DMS 273 treated with DMSO at 0.1 percent for 48 hours (cell line): ENCODE measurements around the gene POLE4.

ENCODE experiments used
- DNase-seq: peaks from one replicate; lab custom pipeline; 2025; lab: John Stamatoyannopoulos, UW

Gene POLE4

DNA sequence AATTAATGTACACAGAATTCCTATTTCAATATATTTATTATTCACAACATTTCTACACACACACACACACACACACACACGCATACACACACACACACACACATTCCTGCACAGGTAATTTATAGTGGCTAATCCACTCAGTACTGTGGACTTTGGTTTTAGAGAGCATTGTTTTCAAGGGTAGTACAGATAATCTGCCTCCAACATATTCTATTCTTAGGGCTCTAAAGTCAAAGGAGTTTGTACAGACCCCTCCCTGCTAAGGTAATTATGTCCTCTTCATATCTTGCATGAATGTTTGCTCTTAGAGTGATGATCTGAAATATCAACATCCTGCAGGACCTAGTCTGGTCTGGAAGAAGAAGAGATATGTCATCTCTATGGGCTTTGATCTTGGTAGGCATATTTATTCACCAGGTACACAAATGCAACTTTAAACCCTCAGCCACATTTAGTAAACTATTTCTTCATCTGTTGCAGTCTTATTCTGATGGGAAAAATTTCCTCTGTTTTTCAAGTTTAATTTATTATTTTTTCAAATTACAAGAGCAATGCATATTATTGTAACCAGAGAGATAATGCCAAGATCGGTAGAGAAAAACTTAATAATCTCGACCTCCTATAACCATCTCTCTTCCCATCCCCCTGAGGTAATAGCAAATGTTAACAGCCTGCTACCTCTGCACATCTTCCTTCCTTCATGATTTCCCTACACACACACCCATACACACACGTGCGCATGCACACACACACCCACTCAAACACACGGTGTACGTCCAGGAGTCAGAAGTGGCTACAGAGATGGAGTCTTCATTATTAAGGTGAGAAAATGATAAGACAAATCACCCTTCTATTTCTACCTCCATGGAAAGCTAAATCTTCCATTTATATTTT, 18.3 kb upstream of the POLE4 start:
- DNase-seq = no peak

DNA sequence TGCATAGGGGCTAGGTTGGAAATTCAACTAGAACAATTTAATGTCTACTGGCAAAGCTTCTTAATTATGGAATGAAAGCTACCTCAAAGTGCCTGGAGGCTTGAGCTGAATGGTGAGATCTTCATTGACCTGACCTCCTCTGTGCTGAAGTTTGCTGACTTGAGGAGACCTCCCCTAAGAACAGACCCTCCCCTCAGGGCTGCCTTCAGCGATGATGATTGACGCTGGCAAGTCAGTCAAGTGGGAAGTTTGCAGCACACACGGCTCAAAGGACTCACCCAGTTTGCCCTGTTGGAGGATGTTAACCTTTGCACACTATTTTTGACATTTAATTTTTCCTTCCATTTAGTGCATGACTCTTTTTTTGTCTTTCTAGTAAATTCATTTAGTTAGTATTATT, 17.2 kb upstream of the POLE4 start:
- DNase-seq = no peak

DNA sequence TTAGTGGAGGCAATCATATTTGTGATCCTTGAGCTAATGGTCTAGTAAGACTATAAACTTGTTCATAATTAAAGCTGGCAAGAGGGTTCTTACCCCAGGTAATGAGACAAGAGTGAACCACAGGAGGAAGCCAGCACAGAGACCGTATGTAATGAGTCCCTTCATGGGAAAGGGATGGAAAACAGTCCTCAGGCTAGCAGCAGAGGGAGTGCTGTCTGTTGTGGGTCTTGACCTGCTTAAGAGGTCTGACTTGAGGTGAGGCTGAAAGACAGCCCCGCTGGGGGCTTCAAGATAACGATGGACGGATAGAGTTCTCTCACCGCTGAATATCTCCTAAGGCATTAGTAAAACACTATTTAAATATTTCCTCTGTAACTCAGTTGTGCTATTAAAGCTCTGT, 16.2 kb upstream of the POLE4 start:
- DNase-seq = no peak

DNA sequence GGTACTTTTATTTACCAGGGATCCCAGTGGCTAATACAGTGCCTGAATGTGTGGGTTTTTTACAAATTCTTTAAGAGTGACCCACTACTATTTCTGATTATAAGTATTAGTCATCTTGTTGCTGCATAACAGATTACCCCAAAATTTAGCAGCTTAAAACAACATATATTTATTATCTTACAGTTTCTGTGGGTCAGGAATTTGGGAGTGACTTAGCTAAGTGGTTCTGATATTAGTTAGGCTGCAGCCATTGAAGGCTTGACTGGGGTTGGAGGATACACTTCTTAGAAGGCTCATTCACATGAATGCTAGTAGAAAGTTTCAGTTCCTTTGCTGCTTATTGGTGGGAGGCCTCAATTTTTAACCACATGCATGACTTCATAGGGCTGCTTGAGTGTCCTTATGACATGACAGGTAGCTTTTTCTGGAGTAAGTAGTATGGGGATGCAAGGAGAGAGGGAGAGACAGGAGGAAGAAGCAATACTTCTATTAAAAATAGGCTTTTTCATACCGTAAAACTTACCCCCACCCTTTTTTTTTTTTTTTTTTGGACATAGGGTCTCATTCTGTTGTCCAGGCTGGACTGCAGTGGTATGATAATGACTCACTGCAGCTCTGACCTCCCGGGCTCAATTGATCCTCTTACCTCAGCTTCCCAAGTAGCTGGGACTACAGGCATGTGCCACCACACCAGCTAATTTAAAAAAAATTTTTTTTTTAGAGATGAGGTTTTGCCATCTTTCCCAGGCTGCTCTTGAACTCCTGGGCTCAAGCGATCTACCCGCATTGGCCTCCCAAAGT, 13.3 kb upstream of the POLE4 start:
- DNase-seq = no peak

DNA sequence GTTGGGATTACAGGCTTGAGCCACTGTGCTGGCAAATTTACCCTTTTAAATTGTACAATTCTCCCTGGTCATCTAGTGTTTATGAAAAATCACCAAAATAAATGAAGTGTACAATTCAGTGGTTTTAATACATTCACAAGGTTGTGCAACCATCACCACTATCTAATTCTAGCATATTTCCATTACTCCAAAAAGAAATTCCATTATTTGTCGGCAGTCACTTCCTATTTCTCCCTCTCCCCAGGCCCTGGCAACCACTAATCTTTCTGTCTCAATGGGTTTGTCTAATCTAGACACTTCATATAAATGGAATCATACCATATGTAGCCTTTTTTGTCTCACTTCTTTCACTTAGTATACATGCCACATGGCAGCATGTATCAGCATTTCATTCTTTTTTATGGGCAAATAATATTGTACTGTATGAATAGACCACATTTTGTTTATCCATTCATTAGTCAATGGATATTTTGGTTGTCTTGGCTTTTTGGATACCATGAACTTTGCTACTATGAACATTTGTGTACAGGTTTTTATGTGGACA, 12.6 kb upstream of the POLE4 start:
- no peak for DNase-seq

DNA sequence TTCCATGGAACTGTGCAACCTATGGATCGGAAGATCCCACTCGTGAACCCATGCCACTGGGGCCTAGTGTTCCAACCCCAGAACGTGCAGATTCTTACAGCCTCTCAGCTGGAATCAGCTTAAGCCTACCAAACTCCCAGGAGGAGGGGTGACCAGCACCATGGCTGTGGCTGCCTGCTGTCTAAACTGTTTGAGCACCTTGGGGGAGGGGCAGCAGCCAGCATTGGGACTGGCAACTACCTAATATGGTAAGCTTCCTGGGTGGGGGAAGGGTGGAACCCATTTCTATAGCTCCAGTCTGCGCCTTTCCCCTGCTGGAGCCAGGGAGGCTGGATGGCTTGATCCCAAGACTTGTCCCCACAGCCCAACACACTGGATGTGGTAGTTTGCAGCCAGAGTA, 10.7 kb upstream of the POLE4 start:
- DNase-seq = no peak

DNA sequence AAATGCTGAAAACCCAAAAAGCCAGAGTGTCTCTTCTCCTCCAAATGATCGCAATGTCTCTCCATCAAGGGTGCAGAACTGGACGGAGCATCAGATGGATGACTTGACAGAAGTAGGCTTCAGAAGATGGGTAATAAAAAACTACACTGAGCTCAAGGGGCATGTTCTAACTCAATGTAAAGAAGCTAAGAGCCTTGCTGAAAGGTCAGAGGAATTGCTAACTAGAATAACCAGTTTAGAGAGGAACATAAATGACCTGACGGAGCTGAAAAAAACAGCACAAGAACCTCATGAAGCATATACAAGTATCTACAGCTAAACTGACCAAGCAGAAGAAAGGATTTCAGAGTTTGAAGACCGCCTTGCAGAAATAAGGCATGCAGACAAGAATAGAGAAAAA, 9.7 kb upstream of the POLE4 start:
- DNase-seq = no peak

DNA sequence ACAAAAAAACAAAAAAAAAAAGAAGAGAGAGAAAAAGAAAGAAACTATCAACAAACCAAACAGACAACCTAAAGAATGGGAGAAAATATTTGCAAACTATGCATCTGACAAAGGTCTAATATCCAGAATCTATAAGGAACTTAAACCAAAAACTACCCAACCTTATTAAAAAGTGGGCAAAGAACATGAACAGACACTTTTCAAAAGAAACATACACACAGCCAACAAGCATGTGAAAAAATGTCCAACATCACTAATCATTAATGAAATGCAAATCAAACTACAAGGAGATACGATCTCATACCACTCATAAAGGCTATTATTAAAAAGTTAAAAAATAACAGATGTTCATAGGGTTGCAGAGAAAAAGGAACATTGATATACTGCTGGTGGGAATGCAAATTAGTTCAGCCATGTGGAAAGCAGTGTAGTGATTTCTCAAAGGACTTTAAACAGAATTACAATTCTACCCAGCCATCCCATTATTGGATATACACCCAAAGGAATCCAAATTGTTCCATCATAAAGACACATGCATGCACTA, 7.2 kb upstream of the POLE4 start:
- no peak for DNase-seq

DNA sequence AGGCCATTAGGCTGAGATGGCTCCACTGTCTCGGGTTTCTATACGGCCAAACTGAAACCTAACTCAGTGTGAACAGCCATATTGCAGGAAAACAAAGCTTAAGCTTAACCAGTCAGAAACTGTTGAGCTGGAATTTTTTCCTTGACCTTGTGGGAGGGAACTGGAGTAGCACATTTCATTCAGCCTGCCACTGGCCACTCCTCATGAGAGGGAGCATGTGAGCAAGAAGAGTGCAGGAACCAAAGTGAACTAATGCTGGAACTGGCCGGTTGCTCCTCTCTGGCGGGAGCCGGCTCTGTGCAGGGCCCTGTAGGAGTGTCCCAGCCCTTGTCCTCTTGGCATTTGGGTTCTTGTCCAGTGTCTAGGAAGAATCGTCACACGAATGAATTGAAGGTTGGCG, 5.9 kb upstream of the POLE4 start:
- DNase-seq = no peak

DNA sequence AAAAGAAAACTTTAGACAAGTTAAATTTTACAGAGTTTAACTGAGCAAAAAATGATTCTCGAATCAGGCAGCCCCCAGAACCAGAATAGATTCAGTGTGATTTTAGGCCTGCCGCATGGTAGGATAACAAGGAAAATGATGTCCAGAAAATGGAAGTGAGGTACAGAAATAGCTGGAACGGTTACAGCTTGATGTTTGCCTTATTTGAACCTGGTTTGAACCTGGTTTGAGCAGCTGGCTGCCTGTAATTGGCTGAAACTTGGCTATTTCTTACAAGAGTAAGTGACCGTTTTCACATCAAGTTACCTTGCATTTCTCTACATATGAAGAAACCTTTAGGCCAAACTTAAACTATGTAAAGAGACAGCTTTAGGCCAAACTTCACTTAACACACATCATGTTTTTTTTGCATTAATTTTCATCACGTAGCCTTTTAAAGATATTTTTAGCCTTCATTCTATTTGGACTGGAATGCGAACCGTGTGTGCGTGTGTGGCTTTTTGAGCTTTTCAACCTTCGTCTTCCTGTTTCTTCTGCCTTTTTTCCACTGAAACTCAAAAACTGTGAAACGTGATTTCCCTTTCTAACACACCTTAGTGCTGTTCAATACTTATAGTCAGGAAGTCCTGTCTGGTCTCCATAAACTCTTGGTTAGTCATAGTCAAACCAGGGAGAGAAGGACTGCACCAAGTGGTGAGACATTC, 4.5 kb upstream of the POLE4 start:
- DNase-seq = no peak

DNA sequence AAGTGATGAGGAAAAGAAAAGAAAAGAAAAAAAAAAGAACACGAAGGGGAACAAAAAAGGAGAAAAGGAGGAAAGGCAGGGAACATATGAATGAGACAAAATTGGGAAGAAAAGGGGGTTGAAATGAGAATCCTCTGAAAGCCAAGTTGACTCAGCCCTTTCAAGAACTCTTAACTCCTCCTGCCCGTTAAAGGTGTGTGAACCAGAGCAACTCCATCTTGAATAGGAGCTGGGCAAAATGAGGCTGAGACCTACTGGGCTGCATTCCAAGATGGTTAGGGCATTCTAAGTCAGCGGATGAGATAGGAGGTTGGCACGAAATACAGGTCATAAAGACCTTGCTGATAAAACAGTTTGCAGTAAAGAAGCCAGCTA, 4.0 kb upstream of the POLE4 start:
- DNase-seq = no peak

DNA sequence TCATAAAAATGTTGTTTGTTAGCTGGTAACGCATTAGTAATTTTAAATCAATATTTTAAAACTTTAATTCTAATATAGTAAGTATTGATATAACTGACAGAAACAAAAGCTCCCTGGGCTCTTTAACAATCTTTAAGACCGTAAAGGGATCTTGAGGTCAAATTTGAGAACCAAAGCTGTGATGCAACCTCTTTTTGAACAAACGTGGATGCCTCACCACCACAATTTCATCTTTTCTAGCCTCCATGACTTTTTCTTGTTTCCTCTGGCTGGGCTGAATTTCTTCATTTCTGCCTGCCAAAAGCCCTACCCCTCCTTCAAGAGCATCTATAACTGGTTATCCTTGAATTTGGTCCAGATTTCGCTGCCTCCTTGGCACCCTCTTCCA, 563 bp upstream of the POLE4 start:
- no peak for DNase-seq

DNA sequence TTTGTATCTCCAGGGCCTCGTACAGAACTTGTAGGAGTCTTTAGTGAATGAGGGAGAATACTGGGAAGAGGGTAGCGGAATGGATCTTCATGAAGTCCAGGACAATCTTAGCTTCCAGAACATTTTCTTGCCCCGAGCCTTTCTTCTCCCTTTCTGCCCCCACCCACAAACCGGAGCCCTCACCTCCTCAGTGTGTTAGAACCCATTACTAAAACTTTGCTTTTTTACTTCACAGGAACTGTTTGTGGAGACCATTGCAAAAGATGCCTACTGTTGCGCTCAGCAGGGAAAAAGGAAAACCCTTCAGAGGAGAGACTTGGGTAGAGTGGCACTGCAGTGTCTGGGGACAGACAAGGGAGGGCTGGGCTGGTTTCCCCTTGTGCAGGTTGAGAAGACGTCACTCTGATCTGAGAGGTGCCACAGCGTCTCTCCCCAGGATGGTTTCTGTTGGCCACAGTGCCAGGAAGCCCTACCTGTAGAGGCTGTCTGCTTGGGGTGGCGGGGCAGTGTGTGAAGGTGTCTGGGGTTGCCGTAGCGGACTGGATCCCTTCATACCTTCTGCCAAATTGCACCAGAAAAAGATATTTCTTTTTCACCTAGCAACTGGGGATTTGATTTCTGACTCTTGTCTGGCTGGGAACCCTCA, 786 bp downstream of the POLE4 start:
- no peak for DNase-seq

DNA sequence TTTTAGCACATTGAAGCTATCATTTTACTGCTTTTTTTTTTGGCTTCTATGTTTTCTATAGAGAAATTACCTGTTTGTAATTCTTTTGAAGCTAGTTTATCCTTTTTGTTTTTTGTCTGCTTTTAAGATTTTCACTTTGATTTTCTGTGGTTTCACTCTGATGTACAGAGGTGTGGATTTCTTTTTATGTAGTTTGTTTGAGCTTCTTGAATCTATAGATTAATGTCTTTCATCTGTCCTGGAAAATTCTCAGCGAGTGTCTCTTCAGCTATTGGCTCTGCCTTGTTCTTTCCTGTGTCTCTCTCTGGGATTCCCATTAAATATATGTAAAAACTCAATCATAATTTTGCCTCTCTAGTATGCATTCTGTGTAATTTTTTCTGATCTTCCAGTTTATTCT, 8.4 kb downstream of the POLE4 start:
- DNase-seq = no peak

DNA sequence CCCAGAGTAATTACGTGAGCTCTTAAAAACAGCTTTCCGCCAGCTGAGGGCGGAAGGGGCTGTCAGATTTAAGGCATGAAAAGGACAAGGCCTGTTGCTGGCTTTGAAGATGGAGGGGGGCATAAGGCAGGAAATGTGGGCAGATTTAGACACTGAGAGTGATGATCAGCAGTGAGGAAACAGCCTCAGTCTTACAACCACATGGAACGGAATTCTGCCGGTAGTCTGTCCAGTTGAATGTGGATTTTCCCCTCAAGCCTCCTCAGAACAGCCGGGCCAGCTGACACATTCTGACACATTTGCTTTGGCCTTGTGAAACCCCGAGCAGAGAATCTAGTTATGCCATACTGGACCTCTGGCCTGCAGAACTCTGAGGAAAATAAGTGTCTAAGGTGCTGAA, 16.6 kb downstream of the POLE4 start:
- no peak for DNase-seq

DNA sequence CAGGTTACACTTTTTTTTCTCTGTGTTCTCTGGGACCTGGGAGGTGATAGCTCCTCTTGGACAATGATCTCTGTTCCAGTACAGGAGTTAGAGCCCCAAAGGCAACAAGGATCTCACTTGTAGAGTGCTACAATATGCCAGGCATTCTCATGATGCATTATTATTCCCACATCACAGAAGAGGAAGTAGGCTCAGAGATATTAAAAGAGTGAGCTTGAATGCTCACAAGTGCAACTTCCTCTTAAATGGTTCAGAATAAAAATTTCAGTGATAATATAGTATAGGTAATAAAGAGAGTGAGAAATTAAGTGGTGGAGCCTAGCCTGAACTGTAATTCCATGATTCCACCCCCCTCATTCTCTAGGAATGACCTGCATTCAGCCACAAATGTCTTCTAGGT, 21.4 kb downstream of the POLE4 start:
- no peak for DNase-seq

DNA sequence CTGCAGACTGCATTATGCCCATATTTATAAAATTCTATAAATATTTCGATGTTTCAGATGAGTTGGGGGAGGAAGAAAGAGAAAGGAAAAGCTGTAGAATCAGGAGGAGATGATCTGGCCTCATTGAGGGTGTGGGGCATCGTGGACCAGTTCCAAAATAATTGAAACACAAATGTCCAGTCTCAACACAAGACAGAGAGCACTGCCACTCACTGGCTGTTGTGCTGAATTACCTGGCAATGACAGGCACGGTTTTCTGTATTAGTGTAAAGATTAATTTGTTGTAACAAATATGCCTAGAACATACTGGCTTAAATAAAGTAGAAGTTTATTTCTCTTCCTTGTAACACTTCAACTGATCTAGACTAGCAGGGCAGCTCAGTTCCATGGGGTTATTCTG, 24.1 kb downstream of the POLE4 start:
- no peak for DNase-seq

DNA sequence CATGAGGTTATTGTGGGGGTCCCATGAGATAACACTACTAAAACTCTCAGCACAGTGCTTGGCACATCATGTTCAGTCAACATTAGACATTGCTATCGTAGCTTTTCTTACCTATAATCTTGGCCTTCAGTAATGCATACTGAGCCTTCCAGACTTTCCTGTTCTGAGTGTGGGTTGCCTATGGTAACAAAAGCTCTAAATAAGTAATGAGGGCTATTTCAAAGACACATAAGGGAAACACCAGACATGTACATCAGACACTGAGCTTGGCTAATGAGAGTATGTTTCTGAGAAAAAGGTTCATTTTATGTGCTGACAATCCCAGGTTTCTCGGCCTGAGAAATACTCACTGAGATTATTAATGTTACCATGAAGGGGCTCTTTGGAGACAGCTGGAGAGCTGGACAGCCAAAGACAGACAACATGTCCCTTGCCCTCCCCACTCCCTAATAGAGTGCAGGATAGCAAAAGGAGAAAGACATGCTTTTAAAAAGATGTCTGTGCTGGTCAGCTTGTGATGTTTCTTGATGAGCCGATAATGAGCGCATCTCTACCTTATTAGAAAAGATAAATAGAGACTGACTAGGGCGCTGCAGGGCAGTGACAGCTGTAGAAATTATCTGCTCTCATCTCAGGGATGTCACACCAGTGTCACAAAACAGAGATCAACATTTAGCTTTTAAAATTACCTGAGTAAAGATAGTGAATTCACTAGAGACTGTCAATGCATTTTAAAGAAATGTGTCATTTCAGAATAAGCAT, 25.4 kb downstream of the POLE4 start:
- DNase-seq = no peak

DNA sequence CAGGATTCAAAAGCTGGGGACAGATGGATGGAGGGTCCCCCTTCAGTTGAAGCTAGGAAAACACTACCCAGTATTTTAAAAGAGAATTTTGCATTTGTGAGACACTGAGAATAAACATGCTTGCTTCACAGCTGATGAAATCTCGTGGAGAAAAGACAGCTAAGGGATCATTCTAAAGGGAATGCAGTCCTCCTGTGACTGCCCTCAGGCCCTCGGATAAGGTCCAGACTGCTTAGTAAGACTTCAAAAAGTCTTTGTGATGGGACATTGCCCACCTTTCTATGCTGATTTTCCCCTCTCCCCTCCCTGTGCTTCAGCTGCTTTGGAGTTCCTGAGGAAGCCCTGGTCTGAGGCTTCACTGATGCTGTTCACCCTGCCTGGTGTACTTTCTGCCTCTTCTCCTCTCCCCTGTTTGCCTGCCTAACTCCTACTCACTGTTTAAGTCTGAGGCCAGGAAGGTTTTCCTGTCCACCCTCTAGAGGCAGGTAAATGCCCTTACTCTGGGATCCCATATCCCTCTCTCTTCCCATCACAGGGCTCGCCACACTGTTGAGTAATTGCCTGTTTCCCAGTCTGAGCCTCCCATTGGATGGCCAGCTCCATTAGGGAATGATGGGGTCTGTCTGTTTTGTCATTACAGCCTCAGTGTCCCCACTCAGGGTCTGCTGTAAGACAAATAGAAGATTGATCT, 26.6 kb downstream of the POLE4 start:
- no peak for DNase-seq

DNA sequence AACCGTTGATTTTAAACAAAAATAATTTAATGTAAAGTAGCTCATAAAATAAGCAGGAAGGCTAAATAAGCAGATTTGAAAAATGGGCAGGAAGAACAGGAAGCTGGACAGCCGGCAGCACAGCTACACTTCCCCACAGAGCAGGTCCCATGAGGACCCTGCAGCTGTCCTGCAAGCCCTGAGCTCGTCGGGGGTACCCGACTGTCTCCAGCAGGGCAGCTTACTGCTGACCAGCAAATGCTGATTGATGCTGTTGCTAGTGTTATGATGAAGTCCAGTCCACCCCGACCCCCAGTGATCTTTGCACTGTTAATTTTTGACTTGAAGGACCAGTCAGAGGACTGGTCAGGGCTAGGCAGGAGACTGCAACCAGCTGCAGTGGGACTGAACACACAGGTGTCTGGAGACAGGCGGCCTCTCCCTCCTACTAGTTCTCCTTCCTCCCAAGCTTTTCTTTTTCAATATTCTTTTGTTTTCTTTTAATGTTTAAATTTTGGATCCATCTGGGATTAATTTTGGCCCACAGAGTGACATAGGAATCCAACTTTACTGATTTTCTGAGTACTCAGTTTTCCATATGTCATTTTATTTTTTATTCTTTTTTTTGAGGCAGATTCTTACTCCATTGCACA, 27.7 kb downstream of the POLE4 start:
- DNase-seq = no peak
